Suprapubic skin (tissue), 4 donors: Measurements from ENCODE around the gene CDH13. TPM values are rescaled to one million over a fixed set of nuclear protein-coding genes. Genes with fewer than 3 reads are reported as not detected.

Experiments used
- DNase-seq, 2 donors: peaks; one replicate each; pipeline ENCODE4 v3.0.0-alpha.2; 2019; ENCODE audit warnings: low spot score in 2 of 2
- H3K27ac ChIP-seq: fragments of 200-600 bp; sonication (generic); one replicate; pipeline ENCODE4 v1.5.1; 2019
- H3K27me3 ChIP-seq: fragments of 200-600 bp; sonication (generic); one replicate; pipeline ENCODE4 v1.5.1; 2019
- H3K36me3 ChIP-seq: fragments of 200-600 bp; sonication (generic); one replicate; pipeline ENCODE4 v1.5.1; 2019
- H3K4me1 ChIP-seq: fragments of 200-600 bp; sonication (generic); one replicate; pipeline ENCODE4 v1.5.1; 2019
- H3K4me3 ChIP-seq: fragments of 200-600 bp; sonication (generic); one replicate; pipeline ENCODE4 v1.5.1; 2019; ENCODE audit warnings: mild to moderate bottlenecking
- H3K9me3 ChIP-seq: fragments of 200-600 bp; sonication (generic); one replicate; pipeline ENCODE4 v1.5.1; 2019
- CTCF ChIP-seq, 2 donors: fragments of 200-600 bp in 1 of 2; fragments of 450-650 bp in 1 of 2; sonication (generic) in 1 of 2; IDR thresholded peaks; one replicate each; pipeline ENCODE4 v1.5.1; 2016 to 2019; ENCODE audit warnings: antibody characterized with exemption in 2 of 2, mild to moderate bottlenecking in 1 of 2, moderate library complexity in 1 of 2
- EP300 ChIP-seq: sonication (generic); formaldehyde crosslinking; IDR thresholded peaks from one replicate; pipeline ENCODE4 v1.6.1; 2017; ENCODE audit warnings: antibody characterized with exemption
- POLR2A ChIP-seq, 2 donors: fragments of 450-650 bp; IDR thresholded peaks; one replicate each; pipeline ENCODE4 v1.6.1; 2017; ENCODE audit warnings: antibody characterized with exemption in 2 of 2, mild to moderate bottlenecking in 2 of 2, moderate library complexity in 2 of 2
- POLR2AphosphoS5 ChIP-seq, 3 donors: sonication (generic); formaldehyde crosslinking; IDR thresholded peaks; one replicate each; pipeline ENCODE4 v1.6.1; 2017; ENCODE audit warnings: antibody characterized with exemption in 3 of 3
- WGBS: methylation state at CpG from one replicate; pipeline ENCODE4 v1.1.5; 2018; 5-methylcytosine and 5-hydroxymethylcytosine counted together
- total RNA-seq, 4 donors: library from RNA; depleted of rRNA; stranded (reverse); fragments of >200 nt; gene quantifications; one replicate each; pipeline ENCODE4 v1.1.0, GENCODE V29; 2016

Gene CDH13
- total RNA-seq, 4 donors from 2014 or later: 90.4 to 176 (median 139) TPM

GRCh38 chr16:82643936-82644630 lies 17.3 kb downstream of the CDH13 start:
- DNase-seq: no peak
- Histone ChIP-seq H3K4me1 (no peaks in the 10 kb centered on the region), H3K36me3 (no peaks in the 10 kb centered on the region), H3K9me3 (no peaks in the 10 kb centered on the region), H3K27me3 (no peaks in the 10 kb centered on the region), H3K27ac (no peak overlapping the region), H3K4me3 (no peak overlapping the region)
- TF ChIP-seq POLR2AphosphoS5 (IDR thresholded peaks at IDR 0.05) (no peak), CTCF (IDR thresholded peaks at IDR 0.05) (no peak), EP300 (no peak)
- WGBS: 79% methylated on average over 10 of the region's 10 CpGs

GRCh38 chr16:82646504-82646903 lies 19.7 kb downstream of the CDH13 start:
- Histone ChIP-seq H3K4me3 (no peak overlapping the region), H3K9me3 (no peaks in the 10 kb centered on the region), H3K36me3 (no peaks in the 10 kb centered on the region), H3K4me1 (no peaks in the 10 kb centered on the region), H3K27me3 (no peaks in the 10 kb centered on the region), H3K27ac (no peak overlapping the region)
- no peak for TF ChIP-seq EP300
- no peak for TF ChIP-seq POLR2AphosphoS5 (IDR thresholded peaks at IDR 0.05)
- no peak for TF ChIP-seq CTCF (IDR thresholded peaks at IDR 0.05)
- no peak for TF ChIP-seq POLR2A (IDR thresholded peaks at IDR 0.05)
- DNase-seq: no peak
- WGBS: 85% methylated on average over 3 of the region's 3 CpGs

- Histone ChIP-seq H3K4me3 (no peak overlapping the region), H3K27ac (no peak overlapping the region), H3K36me3 (no peaks in the 10 kb centered on the region), H3K27me3 (no peaks in the 10 kb centered on the region), H3K4me1 (peaks cover 21% of the 10 kb centered on the region), H3K9me3 (no peaks in the 10 kb centered on the region)
- no peak for DNase-seq
- TF ChIP-seq CTCF (IDR thresholded peaks at IDR 0.05) (no peak), POLR2A (IDR thresholded peaks at IDR 0.05) (no peak), EP300 (no peak), POLR2AphosphoS5 (IDR thresholded peaks at IDR 0.05) (no peak)
- WGBS: 95% methylated on average over 3 of the region's 3 CpGs
Measured at GRCh38 chr16:82649766-82650165, 23.0 kb downstream of the CDH13 start.

- Histone ChIP-seq H3K4me1 (peaks cover 23% of the 10 kb centered on the region), H3K9me3 (no peaks in the 10 kb centered on the region), H3K27ac (no peak overlapping the region), H3K36me3 (no peaks in the 10 kb centered on the region), H3K4me3 (no peak overlapping the region), H3K27me3 (no peaks in the 10 kb centered on the region)
- DNase-seq: no peak
- TF ChIP-seq POLR2AphosphoS5 (IDR thresholded peaks at IDR 0.05) (no peak), CTCF (IDR thresholded peaks at IDR 0.05) (no peak), POLR2A (IDR thresholded peaks at IDR 0.05) (no peak), EP300 (no peak)
- 69% methylated on average over 2 of the region's 2 CpGs for WGBS
Measured at GRCh38 chr16:82650804-82651203, 24.0 kb downstream of the CDH13 start.

GRCh38 chr16:82651921-82652601 lies 25.3 kb downstream of the CDH13 start:
- Histone ChIP-seq H3K9me3 (no peaks in the 10 kb centered on the region), H3K36me3 (no peaks in the 10 kb centered on the region), H3K4me1 (peaks cover 23% of the 10 kb centered on the region), H3K27me3 (no peaks in the 10 kb centered on the region), H3K27ac (no peak overlapping the region), H3K4me3 (no peak overlapping the region)
- 84% methylated on average over 7 of the region's 7 CpGs for WGBS
- DNase-seq: no peak
- TF ChIP-seq POLR2A (IDR thresholded peaks at IDR 0.05): no peak
- no peak for TF ChIP-seq EP300
- no peak for TF ChIP-seq CTCF (IDR thresholded peaks at IDR 0.05)
- TF ChIP-seq POLR2AphosphoS5 (IDR thresholded peaks at IDR 0.05): no peak
